H1 (cell line): Measurements from ENCODE around the gene PPM1L. TPM values are rescaled to one million over a fixed set of nuclear protein-coding genes. Genes with fewer than 3 reads are reported as not detected.

Source experiments
- CTCF ChIA-PET: fragments of 300-600 bp; sonication (Branson Sonifier 250); formaldehyde crosslinking; loops from one replicate; lab custom pipeline; 2021; ENCODE audit not compliant: partially characterized antibody; lab: Charles Lee
- POLR2A ChIA-PET: fragments of 300-600 bp; sonication (Branson Sonifier 250); formaldehyde crosslinking; loops from one replicate; lab custom pipeline; 2021; ENCODE audit warnings: inconsistent platforms; ENCODE audit not compliant: partially characterized antibody; lab: Charles Lee
- DNase-seq, 2 experiments: peaks; one replicate each; pipeline versions ENCODE4 v3.0.0 to v3.0.0-alpha.2; 2010 to 2022; ENCODE audit warnings: low spot score in 2 of 2, low read depth in 1 of 2, mixed read lengths in 1 of 2
- FAIRE-seq: peaks from 2 replicates; lab custom pipeline; 2011; peaks lifted over from hg19 to GRCh38; lab: Jason Lieb, UNC
- H2AFZ ChIP-seq: 2 replicates; pipeline ENCODE4 v1.8.1; 2012; ENCODE audit warnings: low read length, inconsistent platforms
- H2AK5ac ChIP-seq: 2 replicates; pipeline ENCODE4 v1.6.1; 2013; ENCODE audit warnings: low read depth, low read length
- H2BK120ac ChIP-seq: replicated peaks from 2 replicates; pipeline ENCODE3; 2013; ENCODE audit warnings: low read depth, low read length, inconsistent platforms
- H2BK12ac ChIP-seq: 2 replicates; pipeline ENCODE4 v1.6.1; 2013; ENCODE audit warnings: low read depth, low read length
- H2BK15ac ChIP-seq: 2 replicates; pipeline ENCODE4 v1.6.1; 2013; ENCODE audit warnings: low read length
- H2BK20ac ChIP-seq: 2 replicates; pipeline ENCODE4 v1.6.1; 2013; ENCODE audit warnings: low read length
- H2BK5ac ChIP-seq: 2 replicates; pipeline ENCODE4 v1.6.1; 2013; ENCODE audit warnings: low read depth, low read length
- H3K14ac ChIP-seq: 2 replicates; pipeline ENCODE4 v1.6.1; 2013; ENCODE audit warnings: inconsistent platforms; ENCODE audit not compliant: insufficient read length
- H3K18ac ChIP-seq: 2 replicates; pipeline ENCODE4 v1.6.1; 2013; ENCODE audit warnings: low read length; ENCODE audit errors: extremely low read depth
- H3K23ac ChIP-seq: 2 replicates; pipeline ENCODE4 v1.6.1; 2013; ENCODE audit warnings: inconsistent platforms; ENCODE audit not compliant: insufficient read length
- H3K23me2 ChIP-seq: 2 replicates; pipeline ENCODE4 v1.6.1; 2013; ENCODE audit warnings: low read depth, low read length
- H3K27ac ChIP-seq: 2 replicates; pipeline ENCODE4 v1.6.1; 2011; ENCODE audit warnings: low read depth, low read length, inconsistent platforms
- H3K27me3 ChIP-seq, 4 experiments: replicated peaks in 1 of 4; 1 replicate in 1 of 4; 2 replicates in 3 of 4; pipeline versions ENCODE4 v1.6.1 to v1.8.1; 2011 to 2013; ENCODE audit warnings: low read length in 3 of 4, mild to moderate bottlenecking in 3 of 4, inconsistent platforms in 2 of 4, mixed read lengths in 2 of 4, moderate library complexity in 1 of 4; ENCODE audit not compliant: control insufficient read depth in 3 of 4, insufficient read depth in 3 of 4; ENCODE audit errors: extremely low read depth in 1 of 4
- H3K36me3 ChIP-seq, 4 experiments: 2 replicates each; pipeline versions ENCODE4 v1.6.1 to v1.8.1; 2011 to 2013; ENCODE audit warnings: mild to moderate bottlenecking in 4 of 4, low read length in 3 of 4, moderate library complexity in 2 of 4, control low read depth in 1 of 4, inconsistent platforms in 1 of 4; ENCODE audit not compliant: insufficient read depth in 4 of 4, control insufficient read depth in 2 of 4
- H3K4ac ChIP-seq: replicated peaks from 2 replicates; pipeline ENCODE3; 2013; ENCODE audit warnings: low read length, low read depth, mixed read lengths, inconsistent platforms; ENCODE audit not compliant: insufficient read length
- H3K4me1 ChIP-seq, 4 experiments: replicated peaks in 1 of 4; 1 replicate in 1 of 4; 2 replicates in 3 of 4; pipeline versions ENCODE4 v1.6.1 to v1.8.1; 2011 to 2013; ENCODE audit warnings: low read length in 3 of 4, inconsistent platforms in 2 of 4, mixed read lengths in 1 of 4; ENCODE audit not compliant: insufficient read depth in 4 of 4, control insufficient read depth in 3 of 4
- H3K4me2 ChIP-seq, 2 experiments: 2 replicates each; pipeline versions ENCODE4 v1.6.1 to v1.8.1; 2011 to 2013; ENCODE audit warnings: low read depth in 2 of 2, low read length in 2 of 2, control low read depth in 1 of 2, inconsistent platforms in 1 of 2, mild to moderate bottlenecking in 1 of 2; ENCODE audit not compliant: insufficient read depth in 1 of 2
- H3K4me3 ChIP-seq, 4 experiments: fragments of 200-600, 300-600 bp in 1 of 4; sonication (generic), shearing (Covaris generic), sonication (Bioruptor Twin) in 1 of 4; 2 replicates each; pipeline versions ENCODE4 v1.5.1 to v1.8.1; 2011 to 2016; ENCODE audit warnings: low read length in 4 of 4, low read depth in 3 of 4, control low read depth in 2 of 4, inconsistent platforms in 2 of 4, mild to moderate bottlenecking in 2 of 4, mixed read lengths in 1 of 4, moderate library complexity in 1 of 4; ENCODE audit not compliant: insufficient read depth in 2 of 4; ENCODE audit errors: extremely low read depth in 1 of 4
- H3K56ac ChIP-seq: replicated peaks from 2 replicates; pipeline ENCODE3; 2013; ENCODE audit warnings: low read depth, mild to moderate bottlenecking, mixed read lengths, low read length, inconsistent platforms; ENCODE audit not compliant: insufficient read length
- H3K79me1 ChIP-seq: 2 replicates; pipeline ENCODE4 v1.6.1; 2013; ENCODE audit warnings: low read depth, low read length, control low read depth
- H3K79me2 ChIP-seq, 2 experiments: 2 replicates each; pipeline versions ENCODE4 v1.6.1 to v1.8.1; 2012 to 2013; ENCODE audit warnings: low read length in 2 of 2, mild to moderate bottlenecking in 2 of 2, inconsistent platforms in 1 of 2; ENCODE audit not compliant: insufficient read depth in 2 of 2, control insufficient read depth in 1 of 2
- H3K9ac ChIP-seq, 4 experiments: replicated peaks in 1 of 4; 1 replicate in 1 of 4; 2 replicates in 3 of 4; pipeline versions ENCODE4 v1.6.1 to v1.8.1; 2011 to 2013; ENCODE audit warnings: low read depth in 3 of 4, low read length in 3 of 4, control low read depth in 2 of 4, mild to moderate bottlenecking in 2 of 4, moderate library complexity in 2 of 4, inconsistent platforms in 1 of 4; ENCODE audit errors: extremely low read depth in 1 of 4
- H3K9me3 ChIP-seq, 2 experiments: 2 replicates each; pipeline versions ENCODE4 v1.6.1 to v1.8.1; 2012 to 2013; ENCODE audit warnings: mild to moderate bottlenecking in 2 of 2, moderate library complexity in 2 of 2, control low read depth in 1 of 2, inconsistent platforms in 1 of 2, low read depth in 1 of 2, low read length in 1 of 2, mixed read lengths in 1 of 2; ENCODE audit not compliant: insufficient read depth in 2 of 2
- H4K20me1 ChIP-seq, 2 experiments: replicated peaks in 1 of 2; 2 replicates each; pipeline versions ENCODE3 to v1.8.1; 2011 to 2013; ENCODE audit warnings: inconsistent platforms in 2 of 2, low read length in 2 of 2, mild to moderate bottlenecking in 1 of 2; ENCODE audit not compliant: insufficient read depth in 2 of 2, control insufficient read depth in 1 of 2
- H4K5ac ChIP-seq: 2 replicates; pipeline ENCODE4 v1.6.1; 2013; ENCODE audit warnings: low read length, low read depth, mixed read lengths, inconsistent platforms; ENCODE audit not compliant: insufficient read length
- H4K8ac ChIP-seq: 2 replicates; pipeline ENCODE4 v1.8.0; 2013; ENCODE audit warnings: mild to moderate bottlenecking, moderate library complexity, low read length, inconsistent platforms; ENCODE audit not compliant: insufficient read depth; ENCODE audit errors: extremely low read depth
- H4K91ac ChIP-seq: replicated peaks from 2 replicates; pipeline ENCODE3; 2013; ENCODE audit warnings: low read length, mixed read lengths, inconsistent platforms; ENCODE audit not compliant: insufficient read length
- ATF2 ChIP-seq: IDR thresholded peaks from 2 replicates; pipeline ENCODE4 v1.6.1; 2012; ENCODE audit warnings: low read length, inconsistent platforms
- SP2 ChIP-seq: IDR thresholded peaks from 2 replicates; pipeline ENCODE4 v1.6.1; 2012; ENCODE audit warnings: mild to moderate bottlenecking, low read length, inconsistent platforms
- WGBS, 2 experiments: shearing (Covaris generic) in 1 of 2; methylation state at CpG; one replicate each; pipeline versions ENCODE4 v1.1.6 to v1.1.7; 2013 to 2015; ENCODE audit warnings: low lambda C conversion rate in 2 of 2, mixed read lengths in 2 of 2, inconsistent platforms in 1 of 2, low coverage in 1 of 2, missing lambda C conversion rate in 1 of 2; ENCODE audit not compliant: insufficient replicate concordance in 2 of 2, insufficient coverage in 1 of 2, insufficient read length in 1 of 2; ENCODE audit errors: extremely low coverage in 1 of 2, missing lambda C conversion rate in 1 of 2; 5-methylcytosine and 5-hydroxymethylcytosine counted together
- polyA plus RNA-seq, 7 experiments: library from polyadenylated mRNA; depleted of rRNA in 3 of 7; stranded (reverse) in 5 of 7; unstranded in 2 of 7; fragments of >200 nt in 5 of 7; fragments of 200-250 nt in 2 of 7; gene quantifications; 1 replicate in 5 of 7; 2 replicates in 1 of 7; 4 replicates in 1 of 7; pipeline versions ENCODE4 v1.2.1 to v1.2.3, GENCODE V29; 2011 to 2013; ENCODE audit warnings: missing spikeins in 2 of 7, mixed read lengths in 2 of 7
- total RNA-seq: library from RNA; stranded (reverse); fragmentation: NEBNext Ultra II Directional; extraction: Animal tissue kit (Norgen Biotek cat#: 25700); gene quantifications from 2 replicates; pipeline ENCODE4 v1.2.1, GENCODE V29; 2021

The PPM1L gene
- total and polyA plus RNA-seq, 2 of the 8 experiments (the other 6 are each of a cell fraction or from before 2014, with no cell fraction given), result 2.8 to 18.1 TPM

GRCh38 chr3:161008086-161008485 lies 252.1 kb downstream of the PPM1L start:
- no peak overlapping the region for H4K91ac ChIP-seq
- no peak overlapping the region for H4K5ac ChIP-seq
- H3K36me3 ChIP-seq, result no peaks in the 10 kb centered on the region
- no peak overlapping the region for H2BK20ac ChIP-seq
- no peak overlapping the region for H3K9ac ChIP-seq
- no peaks in the 10 kb centered on the region for H3K79me2 ChIP-seq
- H2BK15ac ChIP-seq, result no peak overlapping the region
- H3K4ac ChIP-seq, result no peak overlapping the region
- H4K20me1 ChIP-seq, result no peaks in the 10 kb centered on the region
- no peak overlapping the region for H3K14ac ChIP-seq
- no peak overlapping the region for H3K56ac ChIP-seq
- no peaks in the 10 kb centered on the region for H3K23me2 ChIP-seq
- no peak overlapping the region for H3K18ac ChIP-seq
- H3K4me3 ChIP-seq, result no peak overlapping the region
- H2AK5ac ChIP-seq, result no peak overlapping the region
- no peak for FAIRE-seq
- H2AFZ ChIP-seq, result no peak overlapping the region
- H2BK5ac ChIP-seq, result no peak overlapping the region
- no peak overlapping the region for H2BK120ac ChIP-seq
- H2BK12ac ChIP-seq, result no peak overlapping the region
- H3K27me3 ChIP-seq, result no peaks in the 10 kb centered on the region
- TF ChIP-seq ATF2 (no peak), SP2 (no peak)
- TF ChIP-seq, all 59 proteins: peak for 0
- H3K27ac ChIP-seq, result no peak overlapping the region
- 89% methylated on average over 2 of the region's 2 CpGs; no CpG with 5 or more reads in 1 of the 2 experiments for WGBS, 2 experiments
- ChIA-PET CTCF (interaction anchor here (0.9 to 1.0 kb wide), 2 partner anchors 13 to 44 kb away, joined by 3 read pairs; no protein-coding TSS in a partner anchor), POLR2A (no interaction called here)
- no peak overlapping the region for H3K4me2 ChIP-seq
- no peaks in the 10 kb centered on the region for H3K9me3 ChIP-seq
- no peak overlapping the region for H3K23ac ChIP-seq
- H3K79me1 ChIP-seq, result no peaks in the 10 kb centered on the region
- H3K4me1 ChIP-seq, result no peaks in the 10 kb centered on the region
- DNase-seq, result no peak
- H4K8ac ChIP-seq, result no peak overlapping the region
